Transverse colon (tissue), 4 donors: ENCODE measurements around the gene POLR2E. TPM values are rescaled to one million over a fixed set of nuclear protein-coding genes. Genes with fewer than 3 reads are reported as not detected.

Experiments
- DNase-seq: peaks from one replicate; pipeline ENCODE4 v3.0.0-alpha.2; 2019
- H3K27ac ChIP-seq, 4 donors: fragments of 200-600 bp; sonication (generic); 2 replicates each; pipeline ENCODE4 v1.5.1; 2016 to 2018; ENCODE audit warnings: inconsistent platforms in 4 of 4
- H3K27me3 ChIP-seq: fragments of 200-600 bp; sonication (generic); 2 replicates; pipeline ENCODE4 v1.5.1; 2017; ENCODE audit warnings: inconsistent platforms
- H3K36me3 ChIP-seq, 4 donors: fragments of 200-600 bp; sonication (generic); 2 replicates each; pipeline ENCODE4 v1.5.1; 2017 to 2019; ENCODE audit warnings: inconsistent platforms in 4 of 4
- H3K4me1 ChIP-seq, 4 donors: fragments of 200-600 bp; sonication (generic); 2 replicates each; pipeline ENCODE4 v1.5.1; 2017 to 2020; ENCODE audit warnings: inconsistent platforms in 4 of 4
- H3K4me3 ChIP-seq, 4 donors: fragments of 200-600 bp; sonication (generic); 1 replicate in 1 of 4; 2 replicates in 3 of 4; pipeline versions ENCODE4 v1.5.1 to v1.6.1; 2017 to 2019; ENCODE audit warnings: inconsistent platforms in 4 of 4
- H3K9me3 ChIP-seq, 2 donors: fragments of 200-600 bp; sonication (generic); 2 replicates each; pipeline ENCODE4 v1.5.1; 2017 to 2019; ENCODE audit warnings: inconsistent platforms in 2 of 2
- EP300 ChIP-seq: sonication (generic); formaldehyde crosslinking; IDR thresholded peaks from one replicate; pipeline ENCODE4 v1.6.1; 2017; ENCODE audit warnings: antibody characterized with exemption, low read depth
- POLR2A ChIP-seq: fragments of 450-650 bp; IDR thresholded peaks from one replicate; pipeline ENCODE4 v1.6.1; 2016; ENCODE audit warnings: antibody characterized with exemption, mild to moderate bottlenecking, moderate library complexity
- POLR2AphosphoS5 ChIP-seq, 3 donors: sonication (generic); formaldehyde crosslinking; IDR thresholded peaks; one replicate each; pipeline ENCODE4 v1.6.1; 2016; ENCODE audit warnings: antibody characterized with exemption in 3 of 3
- WGBS, 2 donors: methylation state at CpG; one replicate each; pipeline ENCODE4 v1.1.5; 2018; ENCODE audit warnings: low coverage in 1 of 2; 5-methylcytosine and 5-hydroxymethylcytosine counted together
- in situ Hi-C, 4 donors: fragments of 200-750 bp; cut with MboI; loops; one replicate each; pipeline versions ENCODE4 v1.15.0 to v1.15.1; 2017; ENCODE audit warnings: low sequenced_read_pairs in 3 of 4, low pct_ligation_motif_present in 1 of 4, low pct_unique_long_range_greater_than_20kb in 1 of 4
- intact Hi-C: fragments of 100-400 bp; cut with DNase I; formaldehyde crosslinking; loops from one replicate; pipeline ENCODE4 v1.15.1; 2023; ENCODE audit warnings: low total_unique reads
- total RNA-seq, 4 donors: library from RNA; depleted of rRNA; stranded (reverse); fragments of >200 nt; gene quantifications; one replicate each; pipeline ENCODE4 v1.1.0, GENCODE V29; 2016
- TF ChIP-seq, protein P1 (sequence below), 5 experiments: fragments of 200-600 bp in 3 of 5; fragments of 450-650 bp in 2 of 5; sonication (generic) in 3 of 5; IDR thresholded peaks; 1 replicate in 2 of 5; 2 replicates in 3 of 5; pipeline ENCODE4 v1.5.1; 2016 to 2017; ENCODE audit warnings: antibody characterized with exemption in 5 of 5, inconsistent platforms in 3 of 5, mild to moderate bottlenecking in 2 of 5, moderate library complexity in 1 of 5

Gene POLR2E
- total RNA-seq, 4 donors from 2014 or later, result 74.8 to 167 (median 103) TPM

GRCh38 chr19:1093330-1093729 is 1.8 kb downstream of the POLR2E start:
- WGBS, 2 donors, result 75 to 88% methylated on average over 2 to 15 of the region's 15 CpGs
- H3K4me3 ChIP-seq, result no peak overlapping the region
- DNase-seq, result no peak
- in situ Hi-C loops, result no loop called here
- H3K9me3 ChIP-seq, result no peaks in the 10 kb centered on the region
- peaks cover 0 to 19% (median 8%) of the 10 kb centered on the region in 4 donors for H3K36me3 ChIP-seq
- intact Hi-C loops, result no loop called here
- TF ChIP-seq, protein P1, sequence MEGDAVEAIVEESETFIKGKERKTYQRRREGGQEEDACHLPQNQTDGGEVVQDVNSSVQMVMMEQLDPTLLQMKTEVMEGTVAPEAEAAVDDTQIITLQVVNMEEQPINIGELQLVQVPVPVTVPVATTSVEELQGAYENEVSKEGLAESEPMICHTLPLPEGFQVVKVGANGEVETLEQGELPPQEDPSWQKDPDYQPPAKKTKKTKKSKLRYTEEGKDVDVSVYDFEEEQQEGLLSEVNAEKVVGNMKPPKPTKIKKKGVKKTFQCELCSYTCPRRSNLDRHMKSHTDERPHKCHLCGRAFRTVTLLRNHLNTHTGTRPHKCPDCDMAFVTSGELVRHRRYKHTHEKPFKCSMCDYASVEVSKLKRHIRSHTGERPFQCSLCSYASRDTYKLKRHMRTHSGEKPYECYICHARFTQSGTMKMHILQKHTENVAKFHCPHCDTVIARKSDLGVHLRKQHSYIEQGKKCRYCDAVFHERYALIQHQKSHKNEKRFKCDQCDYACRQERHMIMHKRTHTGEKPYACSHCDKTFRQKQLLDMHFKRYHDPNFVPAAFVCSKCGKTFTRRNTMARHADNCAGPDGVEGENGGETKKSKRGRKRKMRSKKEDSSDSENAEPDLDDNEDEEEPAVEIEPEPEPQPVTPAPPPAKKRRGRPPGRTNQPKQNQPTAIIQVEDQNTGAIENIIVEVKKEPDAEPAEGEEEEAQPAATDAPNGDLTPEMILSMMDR (IDR thresholded peaks at IDR 0.05), result no peak
- TF ChIP-seq EP300 (no peak), POLR2A (no peak)
- no peaks in the 10 kb centered on the region for H3K27me3 ChIP-seq
- peaks cover 12 to 38% (median 28%) of the 10 kb centered on the region in 4 donors for H3K4me1 ChIP-seq
- H3K27ac ChIP-seq, result peak overlapping the region in 1 of 4 donors; percentile 85

DNA sequence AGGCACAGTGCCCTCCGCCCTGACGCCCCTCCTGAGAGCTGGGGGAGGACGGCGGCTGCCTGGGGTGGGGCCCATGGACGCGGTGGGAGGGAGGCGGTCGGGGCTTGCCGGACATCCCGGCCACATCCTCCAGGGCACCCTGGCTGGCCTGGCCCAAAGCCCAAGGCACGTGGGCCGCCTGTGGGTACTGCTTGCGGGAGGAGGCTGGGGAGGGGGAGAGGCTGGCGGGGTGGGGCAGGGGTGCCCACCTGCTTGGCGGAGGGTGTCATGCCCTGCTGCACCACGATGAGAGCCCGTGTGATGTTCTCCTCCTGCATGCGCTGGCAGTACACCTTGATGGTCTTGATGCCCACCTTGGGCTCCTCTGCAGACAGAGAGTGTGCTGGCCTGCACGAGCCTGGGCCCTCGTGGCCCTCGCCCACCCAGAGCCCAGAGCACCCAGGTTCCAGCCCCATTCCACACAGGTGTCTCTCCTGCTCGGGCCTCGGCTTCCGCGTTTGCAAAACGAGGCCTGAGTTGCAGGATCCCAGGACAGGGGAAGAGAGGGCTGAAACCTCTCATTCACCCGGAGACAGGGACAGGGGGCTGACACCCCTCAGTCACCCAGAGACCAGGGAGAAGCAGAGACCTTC is 3.5 kb downstream of the POLR2E start:
- 85% methylated on average over 3 of the region's 27 CpGs; no CpG with 5 or more reads in 1 of the 2 donors for WGBS, 2 donors
- DNase-seq, result no peak

DNA sequence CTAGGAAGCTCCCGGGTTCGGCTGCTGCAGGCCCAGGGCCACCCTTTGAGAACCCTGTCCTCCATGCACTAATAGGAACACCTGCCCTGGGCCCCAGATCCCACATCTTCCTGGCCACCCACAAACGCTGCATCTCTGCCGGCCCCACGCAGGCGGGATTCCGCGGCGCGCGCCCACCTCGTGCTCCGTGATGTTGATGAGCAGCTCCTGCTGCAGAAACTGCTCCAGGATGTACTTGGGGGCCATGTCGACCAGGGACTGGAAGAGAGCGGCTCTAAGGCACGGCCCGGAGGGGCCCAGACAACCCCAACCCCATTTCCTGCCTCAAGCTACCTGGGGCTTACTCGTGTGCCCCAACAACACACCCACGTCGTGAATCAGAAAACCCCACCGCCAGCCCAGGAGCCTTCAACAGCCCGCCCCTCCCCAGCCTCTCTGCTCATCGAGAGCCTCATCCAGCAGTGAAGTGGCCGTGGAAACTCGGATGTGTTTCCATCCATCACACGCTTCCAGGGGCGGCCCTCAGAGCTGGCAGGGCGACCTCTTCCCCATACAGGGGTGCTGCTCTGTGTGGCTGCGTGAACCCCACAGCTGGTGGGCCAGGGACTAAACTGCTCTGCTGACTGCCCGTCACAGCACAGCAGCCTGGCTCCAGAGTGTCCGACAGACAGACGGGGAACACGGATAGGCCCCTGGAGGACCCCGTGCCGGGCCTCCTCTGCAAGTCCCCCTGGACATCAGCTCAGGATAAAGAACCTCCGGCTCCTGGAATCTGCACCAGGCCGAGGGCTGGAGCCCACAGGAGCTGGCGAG is 4.2 kb downstream of the POLR2E start:
- TF ChIP-seq POLR2A, result no peak
- no peak for TF ChIP-seq POLR2AphosphoS5 (IDR thresholded peaks at IDR 0.05)
- no peak for TF ChIP-seq EP300
- TF ChIP-seq, protein P1 (IDR thresholded peaks at IDR 0.05), result no peak
- peaks cover 0 to 19% (median 8%) of the 10 kb centered on the region in 4 donors for H3K36me3 ChIP-seq
- no peak for DNase-seq
- intact Hi-C loops, result no loop called here
- H3K4me1 ChIP-seq, result peaks cover 14 to 35% (median 27%) of the 10 kb centered on the region in 4 donors
- no peak overlapping the region for H3K4me3 ChIP-seq
- H3K27me3 ChIP-seq, result no peaks in the 10 kb centered on the region
- WGBS, 2 donors, result 89% methylated on average over 30 of the region's 38 CpGs; no CpG with 5 or more reads in 1 of the 2 donors
- no peaks in the 10 kb centered on the region for H3K9me3 ChIP-seq
- in situ Hi-C loops, result no loop called here
- no peak overlapping the region for H3K27ac ChIP-seq

More for the DNA sequence above, 3.5 kb downstream of the POLR2E start:
- peaks cover 14 to 35% (median 27%) of the 10 kb centered on the region in 4 donors for H3K4me1 ChIP-seq
- intact Hi-C loops (no loop called here), in situ Hi-C loops (no loop called here)
- no peak overlapping the region for H3K27ac ChIP-seq
- H3K27me3 ChIP-seq, result no peaks in the 10 kb centered on the region
- no peak overlapping the region for H3K4me3 ChIP-seq
- peaks cover 0 to 19% (median 8%) of the 10 kb centered on the region in 4 donors for H3K36me3 ChIP-seq
- no peak for TF ChIP-seq EP300
- TF ChIP-seq, protein P1 (IDR thresholded peaks at IDR 0.05), result no peak
- no peak for TF ChIP-seq POLR2AphosphoS5 (IDR thresholded peaks at IDR 0.05)
- TF ChIP-seq POLR2A, result no peak
- no peaks in the 10 kb centered on the region for H3K9me3 ChIP-seq

DNA sequence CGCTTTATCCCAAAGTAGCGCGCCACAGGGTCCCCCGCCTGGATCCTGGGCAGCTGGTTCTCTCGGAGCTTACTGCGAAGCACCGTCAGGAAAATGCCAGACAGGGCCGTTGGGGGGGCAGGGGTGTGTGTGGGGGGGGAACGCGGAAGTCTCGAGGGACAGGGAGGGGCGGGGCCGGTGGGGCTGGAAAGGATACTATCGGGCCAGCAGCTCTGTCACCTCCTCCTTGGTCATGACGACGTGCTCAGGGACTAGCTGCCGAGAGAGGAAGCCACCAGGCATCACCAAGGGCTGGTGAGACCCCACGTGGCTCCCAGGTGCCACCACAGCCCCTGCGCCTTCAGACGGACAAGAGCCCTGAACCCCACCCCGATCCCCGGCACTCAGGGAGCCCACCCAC is 5.3 kb downstream of the POLR2E start:
- in situ Hi-C loops (no loop called here), intact Hi-C loops (no loop called here)
- WGBS, 2 donors, result 73 to 75% methylated on average over 5 to 16 of the region's 22 CpGs
- H3K36me3 ChIP-seq, result peaks cover 0 to 19% (median 8%) of the 10 kb centered on the region in 4 donors
- no peaks in the 10 kb centered on the region for H3K9me3 ChIP-seq
- H3K4me3 ChIP-seq, result no peak overlapping the region
- H3K4me1 ChIP-seq, result peaks cover 14 to 31% (median 25%) of the 10 kb centered on the region in 4 donors
- no peak overlapping the region for H3K27ac ChIP-seq
- no peaks in the 10 kb centered on the region for H3K27me3 ChIP-seq
- no peak for DNase-seq
- no peak for TF ChIP-seq POLR2A
- TF ChIP-seq, protein P1 (IDR thresholded peaks at IDR 0.05), result no peak
- TF ChIP-seq POLR2AphosphoS5 (IDR thresholded peaks at IDR 0.05), result no peak
- no peak for TF ChIP-seq EP300
